CD4-positive, alpha-beta T cell treated with Interleukin-15 for 1 hour (primary cell): ENCODE data around the gene LRCH1.

Experiments used
- DNase-seq: peaks from one replicate; pipeline ENCODE4 v3.0.0-alpha.2; 2020

LRCH1 gene

GRCh38 chr13:46668302-46668720 is 115.3 kb downstream of the LRCH1 start:
- no peak for DNase-seq

- no peak for DNase-seq
These were observed 116.1 kb downstream of the LRCH1 start for GRCh38 chr13:46668931-46669525.

GRCh38 chr13:46672338-46673090 is 119.5 kb downstream of the LRCH1 start:
- no peak for DNase-seq

DNA sequence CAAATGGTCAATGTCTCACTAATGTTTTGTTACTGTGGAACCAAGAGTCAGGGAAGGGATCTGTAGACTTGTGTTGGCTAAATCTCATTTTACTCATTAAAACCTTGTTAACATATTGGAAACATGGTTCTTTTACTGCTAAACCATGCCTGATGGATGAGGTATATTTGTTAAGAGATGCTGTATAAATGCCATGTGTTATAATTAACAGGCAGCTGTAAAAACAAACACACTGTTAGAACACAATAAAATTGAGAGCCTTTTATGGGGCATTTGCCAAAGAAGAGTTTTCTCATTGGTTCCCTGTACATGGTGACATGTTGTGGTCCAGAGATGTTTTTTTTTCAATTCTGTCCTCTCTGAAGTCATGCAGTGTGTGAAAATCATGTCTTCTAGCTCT is 122.0 kb downstream of the LRCH1 start:
- no peak for DNase-seq

DNA sequence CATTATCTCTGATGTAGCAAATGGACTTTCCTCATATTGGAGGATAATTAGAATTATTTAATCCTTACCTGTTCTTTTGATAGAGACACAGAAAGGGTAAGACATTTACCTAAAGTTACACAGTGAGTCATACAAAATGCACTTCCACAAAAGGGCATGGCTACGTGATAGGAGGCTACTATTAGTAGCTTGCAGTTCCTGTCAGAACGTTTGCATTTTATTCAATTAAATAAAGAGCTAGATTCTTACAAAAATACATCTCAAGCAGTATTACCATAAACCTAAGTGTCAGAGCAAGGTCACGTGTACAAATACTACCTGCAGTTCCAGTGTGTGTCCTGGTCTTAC is 123.4 kb downstream of the LRCH1 start:
- DNase-seq, result no peak

DNA sequence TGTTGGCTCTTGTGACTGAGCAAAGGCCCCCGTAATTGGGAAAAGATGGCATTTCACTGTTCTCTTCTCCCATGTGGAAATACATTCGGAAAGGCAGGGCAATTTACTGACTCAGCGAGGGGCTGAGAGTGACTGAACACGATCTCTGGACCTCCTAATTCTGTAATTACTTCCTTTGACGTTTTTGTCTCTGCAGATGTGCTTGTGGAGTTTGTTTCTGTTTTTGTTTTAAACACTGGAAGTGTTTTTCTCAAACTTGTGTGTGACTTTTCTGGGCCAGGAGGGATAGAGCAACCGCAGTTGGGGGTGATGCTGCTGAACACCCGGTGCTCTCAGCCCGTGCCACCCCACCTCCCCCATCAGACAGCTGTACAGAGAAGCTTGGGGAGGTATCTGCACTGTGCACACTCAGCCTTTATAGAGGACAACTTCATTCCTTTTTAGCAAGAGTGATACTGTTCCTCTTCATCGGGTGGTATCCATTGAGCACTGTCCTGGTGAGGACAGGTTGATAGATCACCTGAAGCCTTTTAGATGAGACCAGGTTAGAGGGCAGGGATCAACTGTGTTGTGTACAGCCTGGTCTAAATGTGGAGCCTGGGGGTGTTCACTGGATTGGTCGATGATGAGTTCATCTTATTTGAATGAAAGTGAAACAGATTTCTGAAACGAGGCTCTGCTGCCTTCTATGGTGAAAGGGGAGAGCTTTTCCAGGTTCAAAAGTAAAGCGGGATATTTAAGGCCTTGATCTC is 126.6 kb downstream of the LRCH1 start:
- peak; percentile 45 for DNase-seq

DNA sequence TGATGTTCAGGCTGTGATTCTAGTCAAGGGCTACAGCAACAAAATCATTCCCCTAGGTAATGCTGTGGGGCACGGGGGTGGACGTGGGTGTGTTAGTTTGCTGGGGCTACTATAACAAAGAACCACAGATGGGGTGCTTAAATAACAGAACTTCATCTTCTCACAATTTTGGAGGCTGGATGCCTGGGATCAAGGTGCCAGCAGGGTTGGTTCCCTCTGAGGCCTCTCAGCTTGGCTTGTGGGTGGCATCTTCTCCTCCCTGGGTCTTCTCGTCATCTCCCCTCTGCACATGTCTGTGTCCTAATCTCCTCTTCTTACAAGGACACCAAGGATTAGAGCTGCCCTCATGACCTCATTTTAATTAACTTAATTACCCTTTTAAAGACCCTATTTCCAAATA is 129.0 kb downstream of the LRCH1 start:
- DNase-seq, result no peak

- DNase-seq, result no peak
These were observed 129.7 kb downstream of the LRCH1 start for GRCh38 chr13:46682707-46683106.

DNA sequence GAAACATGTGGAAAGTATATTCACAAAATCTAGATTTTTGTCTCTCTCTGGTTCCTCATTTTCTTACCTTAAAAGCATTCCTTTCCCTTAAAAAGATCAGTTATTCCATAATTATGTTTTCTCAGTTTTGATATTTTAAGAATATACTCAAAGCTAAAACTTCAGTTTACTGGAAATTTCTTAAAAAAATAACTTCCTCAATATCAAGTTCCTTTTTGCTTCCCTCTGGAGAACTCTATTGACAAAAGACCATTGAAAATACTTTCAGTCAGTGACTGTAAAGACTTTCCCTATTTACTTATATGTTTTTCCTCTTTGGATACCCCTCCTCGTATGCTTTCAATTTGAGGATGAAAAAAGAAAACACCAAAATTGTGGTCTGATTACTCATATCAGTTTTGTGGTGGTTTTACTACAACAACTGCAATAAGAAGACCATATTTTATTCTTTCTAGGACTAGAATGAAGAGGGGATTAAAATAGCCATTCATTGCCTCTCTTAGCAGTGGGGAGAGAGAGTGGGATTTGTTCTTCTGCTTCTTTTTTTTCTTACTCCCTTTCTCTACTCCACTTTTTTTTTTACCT is 130.8 kb downstream of the LRCH1 start:
- no peak for DNase-seq

GRCh38 chr13:46684287-46685001 is 131.5 kb downstream of the LRCH1 start:
- no peak for DNase-seq

DNA sequence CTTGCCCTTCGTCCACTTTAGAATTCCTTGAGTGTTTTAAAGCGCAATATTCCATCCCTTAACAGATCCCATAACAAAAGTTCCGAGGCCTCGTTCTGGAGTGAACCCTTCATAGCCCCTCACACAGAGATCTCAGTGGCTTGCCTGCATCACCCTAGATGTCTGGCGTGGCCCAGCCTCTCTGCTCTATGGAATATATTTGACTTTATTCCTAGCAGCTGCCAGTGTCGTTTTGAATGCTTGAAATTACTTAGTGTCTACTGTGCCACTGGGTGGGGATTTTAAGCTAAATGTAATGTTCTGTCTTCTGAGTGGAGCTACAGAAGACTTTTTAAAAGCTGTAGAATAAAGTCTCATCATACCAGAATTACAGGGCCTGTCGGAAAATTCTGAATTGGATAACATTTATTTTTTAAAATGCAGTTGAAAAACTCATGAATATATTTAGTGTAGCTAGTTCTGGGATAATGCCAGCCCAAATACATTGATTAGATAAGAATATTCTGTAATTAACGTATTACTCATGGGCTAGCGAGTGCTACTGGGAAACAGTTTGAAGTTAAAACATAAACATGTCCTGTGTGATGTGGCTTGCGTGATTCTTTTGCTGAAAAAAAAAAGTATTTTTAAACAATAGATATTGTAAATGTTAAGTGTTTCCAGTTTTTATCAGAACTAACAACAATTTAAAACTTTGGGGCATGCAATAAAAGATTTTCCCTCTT is 132.2 kb downstream of the LRCH1 start:
- DNase-seq, result no peak

GRCh38 chr13:46686171-46686570 is 133.2 kb downstream of the LRCH1 start:
- no peak for DNase-seq

- DNase-seq, result peak; percentile 26
These were observed 134.8 kb downstream of the LRCH1 start for GRCh38 chr13:46687810-46688209.

GRCh38 chr13:46688306-46688705 is 135.3 kb downstream of the LRCH1 start:
- DNase-seq, result no peak

GRCh38 chr13:46698014-46698413 is 145.0 kb downstream of the LRCH1 start:
- no peak for DNase-seq

- no peak for DNase-seq
These were observed 146.0 kb downstream of the LRCH1 start for GRCh38 chr13:46698910-46699460.

DNA sequence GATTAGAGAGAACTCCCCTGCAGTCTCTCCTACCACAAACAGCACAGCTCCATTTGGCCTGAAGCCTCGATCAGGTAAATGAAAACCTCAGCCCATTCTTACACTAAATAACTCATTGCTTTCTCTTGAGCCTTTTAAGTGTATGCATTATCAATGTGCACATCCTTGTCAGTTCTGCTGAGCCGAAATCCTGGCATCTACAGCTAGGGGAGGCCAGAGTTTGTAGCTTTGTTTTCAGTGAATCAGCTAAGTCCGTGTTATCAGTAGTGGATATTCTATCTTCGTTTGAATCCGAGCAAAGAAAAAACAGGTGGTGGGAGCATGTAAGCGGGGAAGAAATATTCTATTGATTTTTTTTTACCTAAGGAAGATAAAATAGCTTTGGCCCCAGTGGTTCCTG is 159.6 kb downstream of the LRCH1 start:
- DNase-seq, result no peak

DNA sequence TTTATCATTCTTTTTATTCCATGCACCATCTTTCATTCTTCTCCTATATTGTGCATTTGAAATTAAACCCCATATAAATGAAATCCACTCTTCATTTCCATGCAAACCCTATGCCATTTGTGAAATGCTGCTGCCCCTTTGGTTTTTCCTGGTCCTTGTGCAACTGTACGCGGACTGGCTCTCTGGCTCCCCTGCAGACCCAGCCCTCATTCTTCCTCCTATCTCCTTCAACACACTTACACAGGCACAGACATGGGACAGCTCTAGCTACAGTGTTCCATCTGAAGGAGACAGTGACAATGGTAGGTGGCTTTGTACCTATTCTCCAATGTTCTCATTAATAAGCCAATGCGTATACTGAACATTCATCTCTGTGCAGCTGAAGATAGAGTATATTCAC is 162.4 kb downstream of the LRCH1 start:
- no peak for DNase-seq

DNA sequence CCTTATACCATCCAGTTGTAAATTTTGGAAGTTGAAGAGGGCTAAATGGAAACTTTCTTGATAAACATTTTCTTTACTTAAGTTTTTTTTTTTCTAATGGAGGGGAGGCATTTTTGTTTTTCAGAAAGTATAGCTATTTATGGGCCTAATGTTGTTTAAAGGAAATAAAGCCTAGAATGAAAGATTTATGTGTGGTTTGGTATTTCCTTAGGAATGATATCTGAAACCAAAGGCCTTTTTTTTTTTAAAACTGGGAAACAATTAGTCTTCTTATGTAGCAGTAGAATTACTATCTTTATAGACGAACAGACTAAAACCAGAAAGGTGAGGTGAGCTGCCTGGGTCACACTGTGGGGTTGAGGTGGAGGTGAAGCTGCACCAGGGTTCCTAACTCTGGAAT is 163.9 kb downstream of the LRCH1 start:
- no peak for DNase-seq

DNA sequence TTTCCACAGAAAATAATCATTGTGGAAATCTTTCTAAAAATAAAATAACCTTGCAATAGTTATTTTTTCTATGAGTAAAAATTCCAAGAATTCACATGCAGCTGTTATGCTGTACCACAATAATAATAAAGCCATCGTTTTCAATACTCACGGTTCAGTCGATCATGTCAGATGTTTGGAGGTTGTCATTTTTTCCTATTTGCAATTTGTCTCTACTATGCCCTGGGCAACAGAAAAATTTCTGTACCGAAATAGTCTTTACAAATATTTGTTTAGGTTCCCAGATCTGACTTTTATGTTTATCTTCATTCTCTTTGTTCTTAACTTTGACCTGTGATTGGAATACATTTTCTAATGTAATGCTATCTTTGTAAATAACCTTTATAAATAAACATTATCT is 164.3 kb downstream of the LRCH1 start:
- no peak for DNase-seq

GRCh38 chr13:46717856-46718255 is 164.9 kb downstream of the LRCH1 start:
- DNase-seq, result no peak

GRCh38 chr13:46720189-46720588 is 167.2 kb downstream of the LRCH1 start:
- no peak for DNase-seq
